Activated gamma-delta T cell (primary cell): ENCODE data around the gene C16orf46.
A peak's percentile ranks its signal among the peaks of the same experiment; 100 is the strongest.
"Not testable (repeated sequence)": the region's sequence is repeated elsewhere in the genome, so short reads cannot be mapped to it uniquely, and the experiment has no call there.

Experiments used
- DNase-seq: peaks from one replicate; lab custom pipeline; 2025; lab: John Stamatoyannopoulos, UW
- total RNA-seq, 2 donors: gene quantifications; one replicate each; lab custom pipeline; 2026; lab: John Stamatoyannopoulos, UW

Gene C16orf46, protein sequence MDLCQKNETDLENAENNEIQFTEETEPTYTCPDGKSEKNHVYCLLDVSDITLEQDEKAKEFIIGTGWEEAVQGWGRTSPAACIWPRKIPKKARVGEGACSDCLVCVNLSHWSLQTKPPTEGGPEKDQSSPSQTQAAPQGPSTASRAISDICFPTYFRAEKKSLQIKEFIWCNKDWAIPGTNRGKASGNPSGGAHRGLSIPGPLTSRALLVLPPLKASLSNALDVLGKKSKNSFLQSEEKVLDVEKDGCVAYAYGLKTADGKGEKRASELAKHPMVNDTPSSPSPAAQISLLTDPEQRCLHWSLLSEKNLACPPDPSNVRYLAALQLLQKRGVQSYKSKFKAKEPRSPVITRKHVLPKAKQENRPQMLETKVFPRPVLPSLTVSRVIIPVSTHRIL
- total RNA-seq: 0 to 0.05 reads per million in 2 donors

GRCh38 chr16:81077076-81077940, at the start of gene C16orf46:
C16orf46 (minus strand) TSS chr16:81077238; CDS start chr16:81063955, 13,283 bp downstream.
- DNase-seq: peak; percentile 92

GRCh38 chr16:81123092-81123852, 46.2 kb upstream of the C16orf46 start:
- no peak for DNase-seq

- no peak for DNase-seq
These were observed 44.5 kb upstream of the C16orf46 start for GRCh38 chr16:81121474-81121990.

DNA sequence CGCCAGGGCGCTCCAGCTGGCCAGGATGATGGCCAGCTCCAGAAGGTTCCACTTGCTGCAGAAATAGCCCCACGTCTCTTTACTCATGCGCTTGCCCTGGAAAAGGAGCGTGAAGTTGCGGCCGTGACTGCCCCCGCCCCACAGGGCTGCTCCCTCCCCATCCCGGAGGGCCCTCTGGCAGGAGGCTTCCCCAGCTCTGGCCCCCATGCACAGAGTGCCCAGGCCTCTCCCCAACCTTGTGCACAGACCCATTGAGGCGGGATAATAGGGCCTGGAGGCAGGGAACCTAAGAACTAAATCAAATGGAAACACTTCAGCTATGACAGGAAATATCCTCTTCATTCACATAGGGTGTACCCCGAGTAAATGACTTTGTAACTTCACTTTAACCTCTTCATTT, 40.4 kb upstream of the C16orf46 start:
- DNase-seq: no peak

- no peak for DNase-seq
These were observed 39.2 kb upstream of the C16orf46 start for GRCh38 chr16:81116285-81116684.

GRCh38 chr16:81112453-81112852, 35.4 kb upstream of the C16orf46 start:
- no peak for DNase-seq

- DNase-seq: not testable (repeated sequence)
These were observed 32.2 kb upstream of the C16orf46 start for GRCh38 chr16:81109274-81109673.

DNA sequence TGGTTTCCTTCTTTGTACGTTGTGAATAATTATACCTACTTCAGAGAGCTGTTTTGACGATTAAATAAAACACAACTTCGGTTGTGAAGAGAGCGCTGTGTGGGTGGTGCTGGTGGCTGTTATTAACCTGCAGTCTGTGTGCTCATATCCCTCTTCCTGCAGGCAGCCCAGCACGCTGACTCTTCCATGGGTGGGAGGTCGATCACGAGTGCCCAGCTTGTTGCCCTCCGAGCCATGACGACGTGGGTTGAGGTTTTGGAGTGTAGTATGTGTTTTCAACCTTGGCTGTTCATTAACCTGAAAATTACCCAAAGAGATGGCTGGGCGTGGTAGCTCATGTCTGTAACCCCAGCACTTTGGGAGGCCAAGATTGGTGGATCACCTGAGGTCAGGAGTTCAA, 30.5 kb upstream of the C16orf46 start:
- DNase-seq: no peak

GRCh38 chr16:81106826-81107503, 29.9 kb upstream of the C16orf46 start:
- no peak for DNase-seq

DNA sequence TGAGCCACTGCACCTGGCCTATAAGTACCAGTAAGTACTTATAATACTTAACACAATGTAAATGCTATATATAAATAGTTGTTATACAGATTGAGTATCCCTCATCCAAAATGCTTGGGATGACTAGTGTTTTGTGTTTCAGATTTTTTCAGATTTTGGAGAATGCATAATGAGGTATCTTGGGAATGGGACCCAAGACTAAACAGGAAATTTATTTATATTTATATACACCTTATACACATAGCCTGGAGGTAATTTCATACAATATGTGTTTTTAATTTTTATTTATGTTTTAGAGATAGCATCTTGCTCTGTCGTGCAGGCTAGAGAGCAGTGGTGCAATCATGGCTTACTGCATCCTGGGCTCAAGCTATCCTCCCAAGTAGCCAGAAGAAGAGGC, 28.9 kb upstream of the C16orf46 start:
- DNase-seq: no peak

GRCh38 chr16:81101702-81102101, 24.7 kb upstream of the C16orf46 start:
- DNase-seq: no peak

DNA sequence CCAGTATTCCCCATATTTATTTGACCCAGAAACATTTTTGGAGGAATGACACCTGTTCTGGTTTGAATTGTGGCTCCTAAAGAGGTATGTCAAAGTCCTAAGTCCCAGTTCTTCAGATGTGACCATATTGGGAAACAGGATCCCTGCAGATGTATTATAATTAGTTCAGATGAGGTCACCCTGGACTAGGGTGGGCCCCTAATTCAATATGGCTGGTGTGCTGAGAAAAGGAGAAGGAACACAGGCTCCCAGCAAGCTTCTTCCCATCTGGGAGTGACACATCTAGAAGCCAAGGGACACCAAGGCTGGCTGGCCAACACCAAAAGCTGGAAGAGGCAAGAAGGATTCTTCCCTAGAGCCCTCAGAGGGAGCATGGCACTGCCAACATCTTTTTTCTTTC, 22.9 kb upstream of the C16orf46 start:
- DNase-seq: no peak

DNA sequence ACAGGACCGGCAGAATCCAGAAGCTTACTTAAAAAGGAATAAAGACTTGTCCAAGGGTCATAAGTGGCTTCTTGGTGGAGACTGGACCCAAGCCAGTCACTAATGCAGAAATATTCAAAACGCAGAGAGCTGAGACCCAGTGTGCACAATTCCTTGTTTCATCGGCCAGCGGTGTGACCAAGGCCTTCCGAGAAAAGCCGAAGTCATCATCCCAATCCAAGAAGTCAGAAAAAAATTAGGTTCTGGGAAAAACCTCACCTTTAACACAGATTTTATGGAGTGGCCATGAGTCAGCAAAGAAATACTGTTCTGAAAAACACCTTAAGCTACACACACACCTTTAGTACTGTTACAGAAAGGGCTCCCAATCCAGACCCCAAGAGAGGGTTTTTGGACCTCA, 20.2 kb upstream of the C16orf46 start:
- DNase-seq: no peak

DNA sequence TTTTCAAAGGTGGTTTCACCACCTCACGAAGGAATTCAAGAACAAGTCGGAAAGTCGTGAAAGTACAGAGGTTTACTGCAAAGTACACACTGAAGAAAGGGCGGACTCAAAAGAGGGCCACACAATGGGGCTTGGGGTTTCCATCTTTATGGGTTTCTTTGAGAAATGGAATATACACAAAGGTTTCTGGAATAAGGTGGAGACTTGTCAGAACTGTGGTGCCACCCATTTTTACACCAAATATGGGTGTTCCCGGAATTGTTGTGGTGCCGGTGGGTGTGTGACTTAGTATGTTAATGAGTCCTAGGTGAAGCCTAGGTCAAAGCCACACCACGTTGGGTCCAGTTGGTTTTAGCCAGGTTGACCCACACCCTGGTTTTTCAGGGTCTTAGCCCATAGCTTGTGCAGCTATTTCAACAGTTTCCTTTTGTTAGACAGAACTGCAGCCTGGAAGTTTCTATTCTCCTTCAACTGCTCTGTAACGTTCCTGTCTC, 19.7 kb upstream of the C16orf46 start:
- DNase-seq: no peak

DNA sequence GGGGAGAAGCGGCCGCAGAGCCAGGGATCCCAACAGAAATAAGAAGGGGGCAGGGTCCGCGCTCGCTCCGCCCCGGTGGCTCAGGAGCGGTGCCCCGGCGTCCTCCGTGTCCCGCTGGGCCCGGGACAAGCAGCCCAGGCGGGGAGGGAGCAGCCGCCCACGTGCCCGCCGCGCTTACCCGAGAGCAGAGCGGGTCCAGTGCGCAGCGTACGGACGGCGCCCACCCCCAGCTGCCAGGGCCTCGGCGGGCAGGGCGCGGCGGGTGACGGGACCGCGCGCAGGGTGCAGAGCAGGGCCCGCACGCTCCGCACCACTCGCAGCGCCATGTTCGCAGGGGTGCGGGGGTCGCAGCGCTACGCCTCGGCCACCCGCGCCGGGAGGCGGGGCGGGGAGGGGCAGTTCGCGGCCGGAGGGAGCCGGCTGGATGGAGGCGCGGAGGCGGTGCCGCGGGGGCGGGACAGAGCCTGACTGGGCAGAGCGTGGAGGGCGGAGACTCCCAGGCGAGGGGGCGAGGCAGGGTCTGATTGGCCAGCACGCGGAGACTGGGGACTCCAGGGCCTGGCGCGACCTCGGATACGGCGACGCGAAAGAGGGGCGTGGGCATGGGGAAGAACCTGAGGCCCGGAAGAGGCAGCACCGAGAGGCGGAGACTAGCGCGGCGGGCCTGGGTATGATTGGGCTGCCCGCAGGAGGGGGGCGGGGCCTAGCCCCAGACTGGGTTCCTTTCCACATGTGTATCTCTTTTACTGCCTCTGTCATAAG, 19.1 kb upstream of the C16orf46 start, which contains the start of gene GCSH:
GCSH (minus strand) TSS at position 443 of the 762 bp plus-strand sequence; CDS start at position 326, 117 bp downstream.
- DNase-seq: peak; percentile 98

DNA sequence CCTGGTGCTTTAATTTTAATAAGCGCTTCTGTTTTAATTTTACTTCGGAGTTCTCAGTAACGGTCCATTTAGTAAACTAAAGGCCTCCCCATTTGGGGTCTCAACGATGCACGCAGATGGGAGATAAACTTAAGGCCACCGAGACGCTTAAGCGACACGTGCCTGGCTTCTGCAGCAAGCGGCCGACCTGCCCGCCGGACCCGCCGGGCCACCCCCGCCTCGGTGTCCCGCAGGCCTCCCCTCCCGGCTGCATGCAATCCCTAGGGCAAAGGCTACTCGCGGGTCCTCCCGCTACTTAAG, 18.6 kb upstream of the C16orf46 start:
- no peak for DNase-seq

- DNase-seq: no peak
These were observed 17.8 kb upstream of the C16orf46 start for GRCh38 chr16:81094771-81095251.

GRCh38 chr16:81088836-81089235, 11.8 kb upstream of the C16orf46 start:
- no peak for DNase-seq

GRCh38 chr16:81081014-81081413, 4.0 kb upstream of the C16orf46 start:
- no peak for DNase-seq

DNA sequence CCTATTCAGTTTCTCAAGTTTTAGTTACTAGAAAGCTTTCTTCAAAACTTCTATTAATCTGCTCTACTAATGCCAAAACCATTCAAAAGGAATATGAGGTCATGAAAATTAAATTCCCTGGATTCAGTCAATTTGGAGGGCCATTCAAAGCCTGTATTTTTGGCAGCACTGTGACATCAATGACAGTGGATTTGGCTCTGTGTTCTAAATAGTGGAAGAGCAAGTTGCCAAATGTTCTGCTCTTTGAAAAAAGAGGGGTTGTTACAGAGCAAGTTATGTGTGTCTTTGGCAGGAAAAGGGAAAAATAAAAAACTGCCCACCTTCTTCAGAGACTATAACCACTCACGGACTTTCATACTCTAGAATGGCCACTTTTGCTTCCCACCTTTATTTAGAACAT, 3.2 kb upstream of the C16orf46 start:
- DNase-seq: no peak
